Neural cell (in vitro differentiated cells): Measurements from ENCODE around the gene KCNAB1. TPM values are rescaled to one million over a fixed set of nuclear protein-coding genes. Genes with fewer than 3 reads are reported as not detected.

Source experiments
- H2AFZ ChIP-seq: fragments of 200-600, 300-800 bp; sonication (generic), shearing (Covaris generic); 2 replicates; pipeline ENCODE4 v1.6.0; 2014; ENCODE audit warnings: low read depth, mild to moderate bottlenecking, antibody characterized with exemption, low read length, moderate library complexity
- H3F3A ChIP-seq: fragments of 200-600 bp; shearing (Covaris generic); 2 replicates; pipeline ENCODE4 v1.6.1; 2016; ENCODE audit warnings: mild to moderate bottlenecking, moderate library complexity, mixed read lengths, antibody characterized with exemption, low read length; ENCODE audit not compliant: insufficient read depth, poor library complexity, severe bottlenecking
- H3K27ac ChIP-seq: fragments of 200-600, 300-800 bp; sonication (generic), shearing (Covaris generic); 2 replicates; pipeline ENCODE4 v1.5.1; 2014; ENCODE audit warnings: mild to moderate bottlenecking, low read length, moderate library complexity
- H3K27me3 ChIP-seq: fragments of 300-800, 200-600 bp; sonication (generic), shearing (Covaris generic); 2 replicates; pipeline ENCODE4 v1.6.0; 2014; ENCODE audit warnings: mild to moderate bottlenecking, low read depth, low read length, moderate library complexity; ENCODE audit not compliant: insufficient read depth
- H3K36me3 ChIP-seq: fragments of 300-800, 200-600 bp; sonication (generic), shearing (Covaris generic); 2 replicates; pipeline ENCODE4 v1.5.1; 2014; ENCODE audit warnings: mild to moderate bottlenecking, antibody characterized with exemption, low read length, moderate library complexity; ENCODE audit not compliant: insufficient read depth
- H3K4me2 ChIP-seq: fragments of 300-800, 200-600 bp; sonication (generic), shearing (Covaris generic); 2 replicates; pipeline ENCODE4 v1.6.0; 2014; ENCODE audit warnings: mild to moderate bottlenecking, low read length
- H3K4me3 ChIP-seq: fragments of 300-800, 200-600 bp; sonication (generic), shearing (Covaris generic); 2 replicates; pipeline ENCODE4 v1.5.1; 2014; ENCODE audit warnings: mild to moderate bottlenecking, low read length, moderate library complexity
- H3K79me2 ChIP-seq: fragments of 200-600 bp; shearing (Covaris generic); replicated peaks from 2 replicates; pipeline ENCODE4 v1.6.0; 2014; ENCODE audit warnings: mild to moderate bottlenecking, low read length, moderate library complexity; ENCODE audit not compliant: insufficient read depth
- H3K9ac ChIP-seq: fragments of 300-800, 200-600 bp; sonication (generic), shearing (Covaris generic); 2 replicates; pipeline ENCODE4 v1.6.1; 2016; ENCODE audit warnings: mild to moderate bottlenecking, low read length, mixed read lengths
- H3K9me2 ChIP-seq: fragments of 200-600 bp; shearing (Covaris generic); 2 replicates; pipeline ENCODE4 v1.6.1; 2016; ENCODE audit warnings: mild to moderate bottlenecking, low read length, mixed read lengths; ENCODE audit not compliant: insufficient read depth
- H3K9me3 ChIP-seq: fragments of 200-600, 300-800 bp; sonication (generic), shearing (Covaris generic); 2 replicates; pipeline ENCODE4 v1.6.1; 2016; ENCODE audit warnings: mild to moderate bottlenecking, mixed run types, low read length, moderate library complexity, mixed read lengths
- H4K20me1 ChIP-seq: fragments of 200-600 bp; shearing (Covaris generic); 2 replicates; pipeline ENCODE4 v1.6.1; 2016; ENCODE audit warnings: mild to moderate bottlenecking, mixed run types; ENCODE audit not compliant: insufficient read depth
- EP300 ChIP-seq: fragments of 450-650 bp; conservative IDR thresholded peaks from 2 replicates; pipeline ENCODE4 v1.6.1; 2014; ENCODE audit warnings: antibody characterized with exemption, mild to moderate bottlenecking, moderate library complexity; ENCODE audit not compliant: poor library complexity, severe bottlenecking
- EZH2 ChIP-seq: fragments of 200-600, 300-800 bp; shearing (Covaris generic), sonication (generic); IDR thresholded peaks from 2 replicates; pipeline ENCODE4 v1.6.1; 2014; ENCODE audit warnings: antibody characterized with exemption, low read length, borderline replicate concordance, mild to moderate bottlenecking; ENCODE audit not compliant: insufficient read depth, poor library complexity, severe bottlenecking
- MXI1 ChIP-seq: fragments of 450-650 bp; conservative IDR thresholded peaks from 2 replicates; pipeline ENCODE4 v1.6.1; 2014; ENCODE audit warnings: antibody characterized with exemption, mild to moderate bottlenecking; ENCODE audit not compliant: poor library complexity, severe bottlenecking
- POLR2AphosphoS5 ChIP-seq: IDR thresholded peaks from 2 replicates; pipeline ENCODE4 v1.6.1; 2012
- RAD21 ChIP-seq: fragments of 450-650 bp; conservative IDR thresholded peaks from 2 replicates; pipeline ENCODE4 v1.6.1; 2014; ENCODE audit warnings: antibody characterized with exemption, mild to moderate bottlenecking, moderate library complexity
- REST ChIP-seq: IDR thresholded peaks from 2 replicates; pipeline ENCODE4 v1.6.1; 2012; ENCODE audit warnings: borderline replicate concordance
- SMC3 ChIP-seq: fragments of 450-650 bp; conservative IDR thresholded peaks from 2 replicates; pipeline ENCODE4 v1.6.1; 2014; ENCODE audit warnings: antibody characterized with exemption, mild to moderate bottlenecking, moderate library complexity; ENCODE audit not compliant: poor library complexity
- TAF1 ChIP-seq: IDR thresholded peaks from 2 replicates; pipeline ENCODE4 v1.6.1; 2012; ENCODE audit warnings: low read depth
- polyA plus RNA-seq: library from polyadenylated mRNA; depleted of rRNA; stranded (reverse); fragments of >200 nt; gene quantifications from 2 replicates; pipeline ENCODE4 v1.2.3, GENCODE V29; 2014
- TF ChIP-seq, protein P1 (sequence below): fragments of 450-650 bp; IDR thresholded peaks from 2 replicates; pipeline ENCODE4 v1.5.1; 2014; ENCODE audit warnings: antibody characterized with exemption, mild to moderate bottlenecking, moderate library complexity; ENCODE audit not compliant: poor library complexity, severe bottlenecking

The KCNAB1 gene
- polyA plus RNA-seq, 1 donor from 2014 or later, result 14.9 TPM

DNA sequence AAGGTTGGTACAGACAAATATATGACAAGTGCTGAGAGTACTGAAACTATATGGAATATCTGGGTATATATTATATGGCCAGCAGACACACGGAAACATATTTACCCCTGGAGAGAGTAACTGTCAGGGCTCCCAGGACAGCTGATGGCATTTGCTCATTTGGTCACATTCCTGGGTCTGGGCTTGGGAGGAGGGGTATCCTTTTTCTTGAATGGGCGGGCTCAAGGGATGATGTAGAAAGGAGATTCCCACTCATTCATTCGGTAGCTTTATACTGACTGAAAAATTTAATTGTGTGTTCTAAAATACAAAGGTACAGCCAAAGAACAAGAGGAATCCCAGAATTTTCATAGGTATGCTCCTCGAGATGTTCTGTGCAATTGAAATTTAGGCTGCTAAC, 131.0 kb downstream of the KCNAB1 start:
- Histone ChIP-seq H2AFZ (no peak overlapping the region), H3F3A (no peaks in the 10 kb centered on the region), H3K4me2 (no peak overlapping the region), H4K20me1 (no peaks in the 10 kb centered on the region), H3K9me2 (no peaks in the 10 kb centered on the region), H3K27me3 (no peaks in the 10 kb centered on the region), H3K36me3 (no peaks in the 10 kb centered on the region), H3K27ac (no peak overlapping the region), H3K9ac (no peak overlapping the region), H3K9me3 (no peaks in the 10 kb centered on the region), H3K4me3 (no peak overlapping the region), H3K79me2 (no peaks in the 10 kb centered on the region)
- TF ChIP-seq, protein P1, sequence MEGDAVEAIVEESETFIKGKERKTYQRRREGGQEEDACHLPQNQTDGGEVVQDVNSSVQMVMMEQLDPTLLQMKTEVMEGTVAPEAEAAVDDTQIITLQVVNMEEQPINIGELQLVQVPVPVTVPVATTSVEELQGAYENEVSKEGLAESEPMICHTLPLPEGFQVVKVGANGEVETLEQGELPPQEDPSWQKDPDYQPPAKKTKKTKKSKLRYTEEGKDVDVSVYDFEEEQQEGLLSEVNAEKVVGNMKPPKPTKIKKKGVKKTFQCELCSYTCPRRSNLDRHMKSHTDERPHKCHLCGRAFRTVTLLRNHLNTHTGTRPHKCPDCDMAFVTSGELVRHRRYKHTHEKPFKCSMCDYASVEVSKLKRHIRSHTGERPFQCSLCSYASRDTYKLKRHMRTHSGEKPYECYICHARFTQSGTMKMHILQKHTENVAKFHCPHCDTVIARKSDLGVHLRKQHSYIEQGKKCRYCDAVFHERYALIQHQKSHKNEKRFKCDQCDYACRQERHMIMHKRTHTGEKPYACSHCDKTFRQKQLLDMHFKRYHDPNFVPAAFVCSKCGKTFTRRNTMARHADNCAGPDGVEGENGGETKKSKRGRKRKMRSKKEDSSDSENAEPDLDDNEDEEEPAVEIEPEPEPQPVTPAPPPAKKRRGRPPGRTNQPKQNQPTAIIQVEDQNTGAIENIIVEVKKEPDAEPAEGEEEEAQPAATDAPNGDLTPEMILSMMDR, result no peak
- TF ChIP-seq MXI1, result no peak
- no peak for TF ChIP-seq SMC3

GRCh38 chr3:156252656-156253055, 132.3 kb downstream of the KCNAB1 start:
- no peak overlapping the region for H3K4me3 ChIP-seq
- H3K9me2 ChIP-seq, result no peaks in the 10 kb centered on the region
- no peaks in the 10 kb centered on the region for H3F3A ChIP-seq
- no peak overlapping the region for H3K9ac ChIP-seq
- no peak overlapping the region for H2AFZ ChIP-seq
- no peaks in the 10 kb centered on the region for H3K79me2 ChIP-seq
- no peak overlapping the region for H3K4me2 ChIP-seq
- no peak overlapping the region for H3K27ac ChIP-seq
- H3K9me3 ChIP-seq, result no peaks in the 10 kb centered on the region
- H3K36me3 ChIP-seq, result no peaks in the 10 kb centered on the region
- no peaks in the 10 kb centered on the region for H3K27me3 ChIP-seq
- no peak for TF ChIP-seq TAF1
- TF ChIP-seq RAD21, result no peak
- TF ChIP-seq, protein P1, result no peak
- no peak for TF ChIP-seq POLR2AphosphoS5
- no peaks in the 10 kb centered on the region for H4K20me1 ChIP-seq

- H2AFZ ChIP-seq, result no peak overlapping the region
- H4K20me1 ChIP-seq, result no peaks in the 10 kb centered on the region
- H3K79me2 ChIP-seq, result no peaks in the 10 kb centered on the region
- no peak overlapping the region for H3K4me2 ChIP-seq
- TF ChIP-seq RAD21 (no peak), EZH2 (no peak), SMC3 (no peak), POLR2AphosphoS5 (no peak), EP300 (no peak), MXI1 (no peak), REST (no peak), TAF1 (no peak)
- TF ChIP-seq, protein P1, result no peak
- no peak overlapping the region for H3K27ac ChIP-seq
- H3K27me3 ChIP-seq, result no peaks in the 10 kb centered on the region
- no peaks in the 10 kb centered on the region for H3K36me3 ChIP-seq
- H3K9me3 ChIP-seq, result no peaks in the 10 kb centered on the region
- H3K9ac ChIP-seq, result no peak overlapping the region
- no peaks in the 10 kb centered on the region for H3K9me2 ChIP-seq
- H3F3A ChIP-seq, result no peaks in the 10 kb centered on the region
- no peak overlapping the region for H3K4me3 ChIP-seq
Observed at GRCh38 chr3:156253150-156253549, 132.8 kb downstream of the KCNAB1 start.
